T1000 (cell line): ENCODE data around the gene SOS1.

Source experiments
- DNase-seq: peaks from one replicate; lab custom pipeline; 2025; ENCODE audit warnings: mixed read lengths; lab: John Stamatoyannopoulos, UW

The SOS1 gene

GRCh38 chr2:39024833-39025232 is 96.0 kb downstream of the SOS1 start:
- no peak for DNase-seq

DNA sequence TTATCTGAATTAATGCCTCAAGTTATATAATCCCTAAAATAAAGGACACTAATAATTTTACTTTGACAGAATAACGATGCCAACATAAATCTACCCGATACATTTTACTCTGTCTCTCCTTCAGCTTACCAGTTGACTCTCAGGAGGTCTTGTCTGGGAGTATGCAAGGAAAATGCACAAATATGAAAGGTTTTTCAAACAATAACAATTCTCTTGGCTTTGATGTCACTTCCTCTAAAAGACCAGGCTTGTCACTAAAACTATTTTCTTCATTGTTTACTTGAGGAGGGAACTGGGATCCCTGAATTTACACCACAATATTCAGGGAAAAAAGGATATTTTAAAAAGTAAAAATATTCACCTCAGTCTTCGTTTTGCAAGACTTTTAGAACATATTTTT is 97.2 kb downstream of the SOS1 start:
- no peak for DNase-seq

DNA sequence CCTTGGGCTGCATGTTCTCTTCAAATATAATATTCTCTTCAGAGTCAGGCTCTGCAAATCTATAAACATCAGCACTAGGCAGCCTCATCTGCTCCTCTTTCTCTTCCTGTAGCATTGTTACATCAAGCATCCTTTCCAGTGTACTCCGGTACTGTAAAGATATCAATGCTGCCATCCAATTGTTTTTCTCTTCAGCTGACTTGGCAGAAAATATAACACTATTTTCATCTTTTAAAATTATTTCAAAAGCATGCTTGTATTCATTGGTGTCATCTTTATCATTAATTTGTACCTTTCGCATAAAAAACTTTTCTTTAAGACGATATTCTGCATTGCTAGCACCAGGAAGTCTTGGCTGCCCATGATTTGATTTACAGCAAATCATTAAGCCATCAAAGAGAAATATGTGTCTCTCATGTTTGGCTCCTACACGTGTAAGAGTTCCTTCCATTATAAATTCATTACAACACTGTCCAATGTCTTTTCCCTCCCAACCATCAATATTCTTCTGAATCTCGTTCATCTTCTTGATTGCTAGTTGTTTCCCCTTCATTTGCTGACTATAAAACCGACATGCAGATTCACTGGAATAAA is 98.1 kb downstream of the SOS1 start:
- no peak for DNase-seq

DNA sequence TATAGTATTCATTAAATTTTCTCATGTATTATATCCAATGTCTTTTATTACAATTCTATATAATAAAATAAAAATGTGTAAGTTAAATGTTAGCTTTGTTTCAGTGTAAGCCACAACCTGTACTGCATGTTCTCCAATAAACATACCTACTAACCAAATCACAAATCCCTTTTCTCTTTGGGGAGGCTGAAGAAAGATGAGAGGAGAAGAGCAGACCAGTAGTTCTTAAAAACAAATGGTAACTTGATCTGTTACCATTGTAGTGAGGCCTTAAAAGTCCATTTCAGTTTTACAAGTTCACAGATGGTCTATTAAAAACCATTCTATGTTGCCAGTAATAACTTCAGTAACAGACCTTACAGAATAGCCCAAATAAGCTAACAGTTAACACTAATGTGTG is 100.5 kb downstream of the SOS1 start:
- no peak for DNase-seq

DNA sequence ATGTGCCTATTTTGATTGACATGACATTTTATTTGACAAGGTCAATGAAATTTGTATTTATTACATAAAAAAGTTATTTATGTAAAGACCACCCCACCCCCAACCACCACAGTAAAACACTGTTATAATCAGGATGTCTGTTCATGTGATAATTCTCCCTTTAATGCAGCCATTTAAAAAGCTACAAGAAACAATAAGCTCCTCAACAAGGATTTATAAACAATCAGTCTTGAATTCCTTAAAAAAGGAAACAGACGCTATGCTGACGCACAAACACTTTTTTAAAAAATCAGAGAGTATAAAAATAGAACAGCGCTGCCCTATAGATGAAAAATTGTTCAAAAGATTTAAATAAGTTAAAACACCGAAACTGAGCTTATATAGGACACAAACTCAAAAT is 102.2 kb downstream of the SOS1 start:
- DNase-seq = no peak

DNA sequence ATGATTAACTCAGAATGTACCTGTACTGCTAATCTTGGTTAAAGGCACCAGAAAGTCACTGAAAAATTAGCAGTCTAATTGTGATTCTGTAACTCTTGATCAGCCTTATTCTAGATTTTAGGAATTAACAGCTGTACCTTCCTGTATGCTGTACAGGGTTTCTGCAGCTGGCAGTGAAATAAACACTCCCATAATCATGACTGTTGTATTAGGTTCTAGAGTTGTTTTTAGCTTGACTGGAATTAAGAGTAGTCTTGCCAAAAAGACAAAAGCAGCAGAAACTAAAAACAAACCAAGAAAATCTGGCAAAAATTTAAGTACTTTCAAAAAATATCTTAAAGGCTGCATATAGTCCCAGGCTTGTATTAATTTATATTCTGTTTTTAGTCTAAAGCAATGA is 103.5 kb downstream of the SOS1 start:
- no peak for DNase-seq

- DNase-seq = no peak
Observed at GRCh38 chr2:39015424-39015823, 105.4 kb downstream of the SOS1 start.

GRCh38 chr2:39013871-39014270 is 107.0 kb downstream of the SOS1 start:
- DNase-seq = no peak

DNA sequence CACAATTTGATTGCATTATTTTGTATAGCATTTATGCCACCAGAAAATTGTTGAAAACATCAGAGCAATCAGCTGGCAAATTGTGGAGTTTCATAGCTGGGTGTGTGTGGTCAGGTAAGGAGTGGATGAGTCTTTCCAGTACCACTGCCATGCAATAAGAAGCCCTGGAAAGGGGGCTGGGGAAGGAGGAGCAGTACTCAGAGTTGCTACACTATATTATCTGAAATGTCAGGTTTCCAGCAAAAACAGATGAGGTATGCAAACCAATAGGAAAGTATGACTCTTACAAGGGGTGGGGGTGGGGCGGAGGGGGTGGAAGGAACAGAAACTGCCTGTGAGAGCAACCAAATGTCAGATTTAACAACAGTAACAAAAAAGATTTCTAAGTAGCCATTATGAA is 112.2 kb downstream of the SOS1 start:
- no peak for DNase-seq

- DNase-seq = no peak
Observed at GRCh38 chr2:39007875-39008504, 112.9 kb downstream of the SOS1 start.

- DNase-seq = no peak
Observed at GRCh38 chr2:39000552-39000951, 120.3 kb downstream of the SOS1 start.

DNA sequence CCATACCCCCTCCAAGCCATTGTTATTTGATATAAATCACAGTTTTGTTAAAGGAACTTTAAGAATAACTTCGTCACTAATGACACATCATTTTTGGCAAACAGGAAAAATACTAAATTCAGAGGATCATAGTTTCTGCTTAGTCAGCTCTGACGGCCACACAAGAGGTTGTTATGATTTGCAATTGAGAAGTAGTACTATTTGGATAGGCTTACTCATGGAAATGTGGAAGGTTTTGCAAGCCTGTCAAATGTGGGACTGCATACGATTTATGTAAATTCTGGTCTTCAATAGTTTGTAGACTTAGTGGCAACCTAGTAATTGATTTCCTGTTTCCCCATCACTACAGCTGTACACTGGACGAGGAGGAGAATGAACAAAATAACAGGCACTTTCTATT is 123.1 kb downstream of the SOS1 start:
- DNase-seq = peak; percentile 11

GRCh38 chr2:38991899-38992298 is 129.0 kb downstream of the SOS1 start:
- no peak for DNase-seq

DNA sequence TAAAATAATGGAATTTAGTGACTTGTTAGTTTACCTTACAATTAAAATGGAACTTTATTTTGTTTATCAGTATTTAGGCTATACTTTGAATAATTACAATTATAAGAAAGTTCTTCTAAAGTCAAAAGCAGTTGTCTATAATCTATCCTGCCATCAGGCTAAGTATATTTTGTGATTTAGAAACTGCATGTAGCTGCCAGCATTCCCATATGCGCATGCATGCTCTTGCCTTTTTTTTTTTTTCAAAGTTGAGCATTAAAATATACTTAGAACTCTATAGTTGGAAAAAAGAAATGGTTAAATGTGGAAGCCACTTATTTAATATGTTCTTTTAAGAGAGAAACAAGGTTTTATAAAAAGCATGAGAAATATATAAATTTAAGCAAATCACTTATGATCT is 132.1 kb downstream of the SOS1 start:
- DNase-seq = no peak

- no peak for DNase-seq
Observed at GRCh38 chr2:38982498-38982897, 138.4 kb downstream of the SOS1 start.

- DNase-seq = no peak
Observed at GRCh38 chr2:38981670-38982357, 139.0 kb downstream of the SOS1 start.

DNA sequence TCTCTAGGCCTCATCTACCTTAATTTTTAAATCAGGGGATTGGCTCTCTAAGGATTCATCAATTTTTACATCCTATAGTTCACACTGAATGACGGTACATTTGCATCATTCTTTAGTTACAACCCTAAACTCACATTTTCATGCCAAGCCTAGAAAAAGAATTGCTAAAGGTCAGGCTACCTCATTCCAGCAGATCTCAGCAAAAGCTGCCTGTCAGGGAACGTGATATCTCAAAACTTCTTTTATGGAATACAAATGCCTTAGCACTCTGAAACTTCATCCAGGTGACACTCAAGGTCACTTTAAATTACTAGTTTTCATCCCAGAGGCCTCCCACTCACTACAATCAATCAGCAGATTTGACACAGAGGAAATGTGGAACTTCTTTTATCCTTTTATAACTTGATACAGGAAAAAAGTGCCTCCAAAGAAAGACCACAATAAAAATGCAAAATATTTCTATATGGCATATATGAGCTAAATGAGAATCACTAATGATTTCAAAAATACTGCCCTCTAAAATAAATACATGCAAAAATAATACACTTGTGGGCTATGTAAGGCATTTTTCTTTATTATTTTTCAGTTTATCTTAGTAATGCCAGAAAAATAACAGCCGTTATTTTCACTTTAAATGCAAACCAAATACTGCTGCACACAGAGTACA is 139.7 kb downstream of the SOS1 start:
- no peak for DNase-seq

- no peak for DNase-seq
Observed at GRCh38 chr2:38978908-38979307, 141.9 kb downstream of the SOS1 start.

GRCh38 chr2:38978296-38978903 is 142.5 kb downstream of the SOS1 start:
- DNase-seq = no peak

GRCh38 chr2:38977047-38977446 is 143.8 kb downstream of the SOS1 start:
- no peak for DNase-seq

- DNase-seq = no peak
Observed at GRCh38 chr2:38975042-38975441, 145.8 kb downstream of the SOS1 start.

DNA sequence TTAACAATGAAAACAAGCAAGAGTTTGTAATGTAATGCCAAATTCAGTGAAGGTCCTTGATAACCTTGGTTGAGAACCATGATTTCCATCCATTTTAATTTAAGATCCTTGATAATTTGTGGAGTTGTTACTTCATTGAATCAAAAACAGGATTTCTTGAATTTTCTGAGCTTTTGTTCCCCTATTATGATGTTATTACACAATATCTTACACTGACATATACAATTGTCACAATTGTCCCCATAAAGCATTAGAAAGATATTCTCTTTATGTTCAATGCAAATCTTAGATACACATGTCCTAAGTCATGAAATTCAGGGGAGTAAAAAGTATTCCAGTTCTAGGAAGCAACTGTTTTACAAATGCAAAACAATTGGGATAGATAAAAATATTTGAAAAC is 147.6 kb downstream of the SOS1 start:
- no peak for DNase-seq

GRCh38 chr2:38971377-38971776 is 149.5 kb downstream of the SOS1 start:
- no peak for DNase-seq
